Inflammatory macrophage (primary cell): ENCODE data around the gene ZNF597.
"Not testable (repeated sequence)": the region's sequence is repeated elsewhere in the genome, so short reads cannot be mapped to it uniquely, and the experiment has no call there.

Experiments
- DNase-seq, 2 donors: peaks; one replicate each; pipeline ENCODE4 v3.0.0-alpha.2; 2020 to 2022

ZNF597 gene

DNA sequence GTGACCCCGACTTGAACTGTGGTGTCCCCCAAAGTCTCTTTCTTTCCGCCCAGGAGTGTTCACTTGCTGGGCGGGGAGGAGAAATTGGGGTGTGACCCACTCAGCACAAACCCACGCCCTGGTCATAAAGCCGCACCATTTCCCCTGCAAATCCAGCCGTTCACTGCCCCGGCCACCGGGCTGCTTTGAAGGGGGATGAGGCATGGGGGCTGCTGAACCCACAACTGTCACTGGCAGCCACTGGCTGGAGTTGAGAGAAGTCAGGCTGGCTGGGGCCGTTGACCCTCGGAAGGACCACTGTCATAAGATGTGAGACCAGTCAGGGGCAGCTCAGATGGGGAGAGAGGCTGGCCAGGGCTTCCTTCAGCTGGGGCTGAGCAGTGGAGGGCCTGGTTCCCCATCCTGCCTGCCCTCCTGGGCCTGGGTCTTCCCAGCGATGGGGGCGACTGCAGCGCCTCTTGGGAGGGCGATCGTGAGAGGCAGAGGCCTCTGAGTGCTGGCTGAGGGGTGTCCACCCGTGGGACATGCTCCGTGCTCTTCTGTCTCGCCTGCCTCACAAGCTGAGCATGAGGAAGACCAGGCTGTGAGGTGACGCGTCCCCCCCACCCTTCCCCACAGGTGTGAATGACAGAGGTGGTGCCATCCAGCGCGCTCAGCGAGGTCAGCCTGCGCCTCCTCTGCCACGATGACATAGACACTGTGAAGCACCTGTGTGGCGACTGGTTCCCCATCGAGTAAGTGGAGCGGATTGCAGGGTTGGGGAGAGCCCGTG lies 32.5 kb upstream of the ZNF597 start:
- DNase-seq = no peak

DNA sequence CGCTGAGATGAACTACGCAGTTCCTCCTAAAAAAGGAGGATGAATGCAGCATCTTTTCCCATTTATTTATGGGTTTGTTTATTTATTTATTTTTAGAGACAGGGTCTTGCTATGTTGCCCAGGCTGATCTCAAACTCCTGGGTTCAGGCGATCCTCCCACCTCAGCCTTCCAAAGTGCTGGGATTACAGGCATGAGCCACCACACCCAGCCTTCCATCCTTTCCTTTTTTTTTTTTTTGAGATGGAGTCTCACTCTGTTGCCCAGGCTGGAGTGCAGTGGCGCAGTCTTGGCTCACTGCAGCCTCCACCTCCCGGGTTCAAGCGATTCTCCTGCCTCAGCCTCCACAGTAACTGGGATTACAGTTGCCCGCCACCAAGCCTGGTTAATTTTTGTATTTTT lies 31.6 kb upstream of the ZNF597 start:
- not testable (repeated sequence) for DNase-seq

DNA sequence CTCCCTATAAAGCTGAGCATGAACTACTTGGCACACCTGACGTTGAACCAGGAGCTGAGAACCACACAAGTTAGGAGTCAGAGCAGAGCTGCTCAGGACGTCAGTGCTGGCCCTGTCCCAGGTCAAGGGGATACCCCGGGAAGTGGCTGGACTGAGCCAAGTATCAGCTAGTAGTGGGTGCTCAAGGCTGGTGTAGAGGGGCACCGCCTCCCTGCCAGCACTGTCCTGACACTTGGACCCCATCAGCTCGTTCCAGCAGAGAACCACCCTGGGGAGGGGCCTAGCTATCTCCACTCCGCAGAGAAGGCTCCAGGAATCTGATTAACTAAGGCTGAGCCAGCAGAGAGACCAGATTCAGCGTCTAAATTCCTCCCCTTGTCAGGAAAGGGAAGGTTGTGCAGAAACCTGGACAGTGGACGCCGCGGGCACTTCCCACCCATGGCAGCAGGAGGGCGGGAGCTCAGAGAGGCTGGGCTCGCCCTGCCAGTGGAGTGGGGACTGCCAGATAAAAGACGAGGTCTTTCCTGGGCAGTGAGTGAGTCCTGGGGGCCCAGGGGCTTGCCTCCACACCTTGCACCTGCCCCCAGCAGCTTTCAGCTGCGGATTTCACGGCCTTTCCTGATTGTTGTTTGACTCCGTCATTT lies 31.0 kb upstream of the ZNF597 start:
- no peak for DNase-seq

- DNase-seq = not testable (repeated sequence)
Measured at GRCh38 chr16:3473596-3473943, 30.3 kb upstream of the ZNF597 start.

DNA sequence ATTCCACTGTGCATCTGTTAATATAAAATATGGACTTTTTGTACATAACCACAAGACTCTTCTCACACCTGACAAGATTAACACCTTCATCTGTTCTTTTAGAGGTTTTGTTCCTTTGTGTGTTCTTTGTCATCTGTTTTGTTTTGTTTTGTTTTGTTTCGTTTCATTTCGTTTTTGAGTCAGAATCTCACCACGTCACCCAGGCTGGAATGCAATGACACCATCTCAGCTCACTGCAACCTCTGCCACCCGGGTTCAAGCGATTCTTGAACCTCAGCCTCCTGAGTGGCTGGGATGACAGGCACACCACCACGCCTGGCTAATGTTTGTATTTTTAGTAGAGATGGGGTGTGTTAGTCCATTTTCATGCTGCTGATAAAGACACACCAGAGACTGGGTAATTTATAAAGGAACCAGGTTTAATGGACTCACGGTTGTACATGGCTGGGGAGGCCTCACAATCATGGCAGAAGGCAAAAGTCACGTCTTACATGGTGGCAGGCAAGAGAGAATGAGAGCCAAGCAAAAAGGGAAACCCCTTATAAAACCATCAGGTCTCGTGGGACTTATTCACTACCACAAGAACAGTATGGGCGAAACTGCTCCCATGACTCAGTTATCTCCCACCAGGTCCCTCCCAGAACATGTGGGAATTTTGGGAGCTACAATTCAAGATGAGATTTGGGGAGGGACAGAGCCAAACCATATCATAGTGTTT lies 29.7 kb upstream of the ZNF597 start:
- no peak for DNase-seq

GRCh38 chr16:3471518-3472176 lies 28.3 kb upstream of the ZNF597 start:
- DNase-seq = no peak

- DNase-seq = no peak
Measured at GRCh38 chr16:3470723-3471122, 27.4 kb upstream of the ZNF597 start.

DNA sequence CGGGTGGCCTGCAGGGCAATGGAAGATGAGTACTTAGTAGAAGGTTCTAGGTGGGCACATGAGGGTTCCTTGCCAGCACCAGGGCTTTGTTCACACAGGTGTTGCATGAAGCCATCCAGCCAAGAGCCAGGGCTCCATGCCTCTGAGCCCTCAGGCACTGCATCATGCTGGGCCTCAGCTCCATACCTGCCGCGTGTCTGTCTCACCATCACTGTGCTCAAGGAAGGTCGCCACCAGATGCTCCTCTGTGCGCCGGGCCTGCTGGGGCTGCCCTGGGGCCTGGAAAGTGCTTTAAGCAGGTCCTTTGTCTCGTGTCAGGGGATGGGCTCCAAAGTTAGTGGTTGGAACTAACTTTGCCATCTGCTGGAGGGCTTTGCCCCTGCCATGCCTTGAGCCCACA lies 26.4 kb upstream of the ZNF597 start:
- no peak for DNase-seq

GRCh38 chr16:3468501-3468900 lies 25.2 kb upstream of the ZNF597 start:
- no peak for DNase-seq

DNA sequence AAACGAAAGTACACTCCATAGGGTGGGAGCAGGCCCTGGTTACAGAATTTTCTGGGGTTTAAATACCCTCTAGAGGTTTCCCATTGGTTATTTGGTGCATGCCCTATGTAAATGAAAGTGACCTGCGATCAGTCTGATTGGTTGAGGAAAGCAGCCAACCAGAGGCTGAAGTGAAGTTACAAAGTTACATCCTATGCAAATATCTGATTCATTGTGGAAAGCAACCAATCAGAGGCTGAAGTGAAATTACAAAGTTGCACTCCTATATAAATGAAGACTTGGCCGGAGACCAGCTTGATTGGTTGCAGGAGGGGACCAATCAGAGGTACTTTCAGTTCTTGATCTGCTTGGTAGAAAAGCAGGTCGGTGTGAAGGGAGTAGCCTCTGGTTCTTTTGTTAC lies 24.6 kb upstream of the ZNF597 start:
- DNase-seq = no peak

DNA sequence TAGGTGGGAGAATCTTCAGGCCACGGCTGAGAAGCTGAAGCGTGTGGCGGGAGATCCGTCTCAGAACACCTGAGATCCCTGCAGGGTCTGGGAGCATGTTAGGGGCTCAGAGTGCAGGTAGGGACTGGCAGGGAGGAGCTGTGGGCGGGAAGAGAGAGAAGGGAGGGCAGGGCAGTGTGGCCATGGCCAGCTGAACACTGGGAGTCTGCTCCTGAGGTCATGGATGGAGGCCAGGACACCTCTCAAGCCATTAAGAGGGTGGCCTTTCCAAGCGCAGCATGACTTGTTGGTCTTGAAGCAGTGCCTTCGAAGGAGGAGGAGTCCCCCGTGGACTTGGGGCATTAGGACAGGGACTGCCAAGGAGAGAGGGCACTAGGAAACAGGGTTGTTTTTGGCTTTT lies 23.9 kb upstream of the ZNF597 start:
- no peak for DNase-seq

GRCh38 chr16:3465911-3466584 lies 22.7 kb upstream of the ZNF597 start:
- no peak for DNase-seq

DNA sequence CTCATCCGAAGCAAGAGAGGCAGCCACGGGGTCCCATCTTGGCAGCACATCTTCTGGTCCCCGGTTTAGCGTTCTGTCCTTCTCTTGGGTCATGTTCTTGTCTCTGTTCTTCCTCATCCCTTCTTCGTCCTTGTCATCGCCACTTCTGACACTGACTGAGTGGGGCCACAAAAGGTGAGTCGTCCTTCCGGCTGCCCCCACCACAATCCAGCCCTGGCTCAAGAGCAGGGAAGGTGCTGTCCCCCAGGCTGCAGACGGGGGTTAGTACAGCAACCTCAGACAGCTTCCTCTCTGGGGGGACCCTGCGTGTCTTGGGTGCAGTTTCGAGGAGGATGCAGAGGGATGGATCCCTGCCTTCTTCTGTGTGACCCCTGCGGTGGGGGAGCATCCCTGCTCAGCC lies 22.0 kb upstream of the ZNF597 start:
- no peak for DNase-seq

GRCh38 chr16:3461151-3461550 lies 17.8 kb upstream of the ZNF597 start:
- DNase-seq = peak in 1 of 2 donors; percentile 21

GRCh38 chr16:3460585-3460984 lies 17.3 kb upstream of the ZNF597 start:
- no peak for DNase-seq

DNA sequence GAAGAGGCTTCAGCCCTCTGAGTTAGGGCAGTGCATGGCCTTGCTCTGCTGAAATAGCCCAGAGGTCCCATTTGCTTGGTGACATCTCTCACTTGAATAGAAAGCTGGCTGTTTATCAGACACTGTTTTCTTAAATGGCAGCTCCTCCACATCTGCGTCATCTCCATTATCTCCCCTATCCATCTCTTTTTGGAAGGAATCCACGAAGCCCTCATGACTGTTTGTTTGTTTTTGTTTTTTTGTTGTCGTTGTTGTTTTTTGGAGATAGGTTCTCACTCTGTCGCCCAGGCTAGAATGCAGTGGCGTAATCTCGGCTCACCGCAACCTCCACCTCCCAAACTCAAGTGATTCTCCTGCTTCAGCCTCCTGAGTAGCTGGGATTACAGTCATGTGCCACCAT lies 16.8 kb upstream of the ZNF597 start:
- no peak for DNase-seq

DNA sequence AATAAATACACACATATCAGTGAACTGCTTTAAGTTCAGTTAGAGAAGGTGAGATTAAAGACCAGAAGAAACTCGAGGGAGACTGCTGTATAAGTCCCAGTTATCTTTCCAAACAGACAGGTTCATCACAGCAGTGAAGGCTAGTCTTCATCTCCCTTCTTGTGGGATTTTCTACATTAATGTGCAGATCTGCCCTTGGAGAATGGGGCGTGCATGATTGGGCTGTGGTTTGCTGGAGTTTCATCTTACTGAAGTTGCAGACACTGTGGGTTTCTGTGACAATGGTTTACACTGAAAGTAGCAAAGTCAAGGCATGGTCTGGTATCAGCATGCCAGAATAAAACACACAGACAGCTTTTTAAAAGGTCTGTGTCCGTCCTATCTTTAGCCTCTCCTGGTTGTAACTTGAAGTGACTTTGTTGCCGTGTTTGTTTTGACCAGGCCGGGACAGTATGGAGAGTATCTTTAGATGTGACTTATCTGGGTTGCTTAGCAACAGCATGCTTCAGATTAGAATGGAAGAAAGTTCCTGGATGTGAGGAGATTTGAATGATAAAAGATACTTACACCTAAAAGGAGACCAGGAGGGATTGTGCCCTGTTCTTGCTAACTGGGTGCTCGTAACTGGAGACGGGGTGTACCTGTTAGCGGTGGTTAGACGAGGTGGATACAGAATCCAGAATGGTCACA lies 16.2 kb upstream of the ZNF597 start:
- DNase-seq = no peak

DNA sequence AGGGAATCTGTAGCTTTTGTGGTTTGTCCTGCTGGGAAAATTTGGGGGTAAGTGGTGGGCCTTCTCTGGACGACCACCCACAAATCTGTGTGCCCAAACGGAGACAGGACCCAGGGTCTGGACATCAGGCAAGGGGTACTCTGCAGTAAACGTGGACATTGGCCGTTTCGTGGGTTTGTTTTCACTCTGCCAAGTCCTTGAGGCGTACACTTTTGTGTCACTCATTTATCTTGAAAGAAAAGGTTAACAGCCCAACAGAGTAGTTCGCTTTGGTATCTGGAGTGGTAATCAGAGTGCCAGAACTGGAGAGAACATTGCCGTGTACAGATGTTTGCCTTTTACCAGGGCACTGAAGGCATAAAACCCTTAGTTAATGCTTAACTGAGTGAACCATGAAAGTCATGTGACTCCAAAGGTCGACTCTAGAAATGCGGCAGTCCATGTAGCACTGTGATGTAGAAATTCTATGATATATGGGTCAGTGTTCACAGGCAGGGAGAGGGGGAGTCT lies 15.6 kb upstream of the ZNF597 start:
- peak; percentile 17 to 24 for DNase-seq

DNA sequence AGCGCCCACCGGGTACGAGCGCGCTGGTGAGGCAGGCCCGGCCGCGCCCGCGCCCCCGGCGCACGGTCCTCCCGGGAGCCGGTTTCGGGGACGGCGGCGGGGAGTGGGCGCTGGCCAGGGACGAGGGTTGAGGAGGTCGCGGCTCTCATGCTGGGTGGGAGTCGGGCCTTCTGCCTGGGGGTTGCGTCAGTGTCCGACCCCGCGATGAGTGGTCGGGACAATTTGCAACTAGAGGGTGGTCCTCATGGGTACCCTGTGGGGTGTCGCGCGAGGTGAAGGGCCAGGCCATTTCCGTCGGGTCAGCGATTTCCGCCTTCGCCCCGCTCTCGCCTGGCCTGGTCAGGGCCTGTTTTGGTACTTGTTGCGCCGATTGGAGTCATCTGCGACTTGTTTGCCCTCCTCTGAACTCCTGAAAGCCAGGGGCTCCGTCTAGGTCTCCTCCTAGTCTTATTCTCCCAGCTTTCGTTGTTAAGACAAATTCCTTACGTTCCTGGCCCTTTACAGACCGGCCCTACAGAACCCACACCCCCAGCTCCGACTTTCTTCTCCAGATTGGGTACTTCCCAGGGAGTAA lies 15.1 kb upstream of the ZNF597 start:
- peak in 1 of 2 donors; percentile 15 for DNase-seq

DNA sequence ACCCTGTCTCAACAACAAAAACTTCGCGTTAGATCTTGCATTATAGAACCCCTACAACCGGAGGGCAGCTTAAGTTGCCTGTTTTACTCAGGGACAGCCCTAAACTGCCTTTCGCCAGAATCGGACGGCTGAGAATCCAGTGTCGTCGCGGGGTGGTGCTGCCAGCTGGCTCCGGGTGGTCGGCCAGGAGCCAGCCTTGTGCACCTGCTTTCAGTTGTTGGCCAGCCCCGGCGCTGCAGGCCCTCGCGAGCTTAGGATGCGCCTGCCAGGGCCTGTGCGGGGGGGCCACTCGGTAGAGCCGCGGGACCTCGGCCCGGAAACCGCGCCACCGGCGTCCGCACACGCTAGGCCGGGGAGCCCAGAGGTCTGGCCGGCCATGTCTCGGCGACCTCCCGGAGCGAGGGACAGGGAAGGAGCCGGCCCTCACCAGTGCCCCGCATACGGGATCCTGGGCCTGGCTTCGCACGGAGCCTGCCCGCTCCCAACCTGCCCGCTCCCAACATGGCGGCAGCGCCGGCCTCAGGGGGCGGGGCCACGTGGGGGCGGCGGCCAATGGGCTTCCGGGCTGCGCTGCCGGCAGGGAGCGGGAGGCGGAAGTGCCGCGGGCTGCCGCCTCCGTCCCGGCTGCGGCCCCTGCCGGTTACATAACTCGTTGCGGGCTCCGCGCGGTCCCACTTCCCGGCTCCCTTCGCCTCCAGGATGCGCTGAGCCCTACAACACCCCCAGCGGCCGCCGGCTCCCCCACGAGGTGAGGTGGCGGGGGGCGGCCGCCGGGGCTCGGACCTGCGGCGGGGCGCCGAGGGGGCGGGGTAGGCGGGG lies 14.3 kb upstream of the ZNF597 start:
- peak; percentile 91 to 94 for DNase-seq
